ENCODE results near the gene SETSIP.
"Not testable (repeated sequence)": the region's sequence is repeated elsewhere in the genome, so short reads cannot be mapped to it uniquely, and the experiment has no call there.

Gene SETSIP

GRCh38 chr1:92045766-92046495, 29.3 kb downstream of the SETSIP start:
- no peak for DNase-seq (ENCODE audit: low spot score)

GRCh38 chr1:92043621-92044020, 31.6 kb downstream of the SETSIP start:
- no peak for DNase-seq (ENCODE audit: low spot score)

DNA sequence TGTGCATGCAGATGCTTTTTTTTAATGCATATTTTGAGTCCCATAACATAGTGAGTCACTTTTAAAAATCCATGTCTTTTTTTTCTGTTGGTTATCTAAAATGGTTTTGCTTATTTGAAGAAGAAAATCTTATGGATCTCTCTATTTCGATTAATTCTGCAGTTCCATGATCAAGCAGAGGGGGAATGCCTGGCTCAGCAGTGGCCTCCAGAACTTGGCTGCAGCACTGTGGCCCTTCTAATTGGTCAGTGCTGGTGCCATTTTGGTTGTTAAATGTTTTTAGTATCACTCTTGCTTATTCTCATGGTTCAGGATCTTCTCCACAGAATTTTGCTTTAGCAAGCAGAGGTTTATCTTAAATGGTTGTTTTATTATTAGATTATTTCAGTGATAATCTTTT, 34.2 kb downstream of the SETSIP start:
- no peak for DNase-seq (ENCODE audit: low spot score)

DNA sequence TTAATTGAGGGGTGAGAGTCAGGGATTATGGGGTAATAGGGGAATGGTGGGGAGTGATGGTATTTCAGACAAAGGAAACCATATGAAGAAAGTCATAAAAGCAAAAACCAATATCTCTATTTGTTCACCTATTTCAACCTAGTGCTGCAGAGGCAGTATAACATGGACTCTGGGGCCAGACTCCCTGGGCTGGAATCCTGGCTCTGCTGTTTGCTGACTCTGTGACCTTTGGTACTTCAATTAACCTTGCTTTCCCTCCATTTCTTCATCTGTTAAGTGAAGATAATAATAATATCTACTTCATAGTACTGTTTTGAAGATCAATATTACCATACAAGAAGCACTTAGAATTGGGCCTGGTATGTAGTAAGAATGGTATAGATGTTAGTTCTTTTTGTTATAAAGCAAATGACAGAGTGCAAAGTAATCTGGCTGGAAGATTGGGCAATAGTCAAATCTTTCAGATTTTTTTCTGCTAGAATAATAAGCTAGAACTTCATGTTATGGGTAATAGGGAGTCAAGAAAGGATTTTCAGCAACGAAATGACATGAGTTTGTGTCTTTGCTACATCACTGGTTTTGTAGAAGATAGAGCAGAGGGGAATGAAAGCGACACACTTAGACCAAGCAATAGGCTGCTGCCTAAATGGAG, 36.4 kb downstream of the SETSIP start:
- DNase-seq (ENCODE audit: low spot score) = no peak

- no peak for DNase-seq (ENCODE audit: low spot score)
Observed at GRCh38 chr1:92037400-92037799, 37.8 kb downstream of the SETSIP start.

DNA sequence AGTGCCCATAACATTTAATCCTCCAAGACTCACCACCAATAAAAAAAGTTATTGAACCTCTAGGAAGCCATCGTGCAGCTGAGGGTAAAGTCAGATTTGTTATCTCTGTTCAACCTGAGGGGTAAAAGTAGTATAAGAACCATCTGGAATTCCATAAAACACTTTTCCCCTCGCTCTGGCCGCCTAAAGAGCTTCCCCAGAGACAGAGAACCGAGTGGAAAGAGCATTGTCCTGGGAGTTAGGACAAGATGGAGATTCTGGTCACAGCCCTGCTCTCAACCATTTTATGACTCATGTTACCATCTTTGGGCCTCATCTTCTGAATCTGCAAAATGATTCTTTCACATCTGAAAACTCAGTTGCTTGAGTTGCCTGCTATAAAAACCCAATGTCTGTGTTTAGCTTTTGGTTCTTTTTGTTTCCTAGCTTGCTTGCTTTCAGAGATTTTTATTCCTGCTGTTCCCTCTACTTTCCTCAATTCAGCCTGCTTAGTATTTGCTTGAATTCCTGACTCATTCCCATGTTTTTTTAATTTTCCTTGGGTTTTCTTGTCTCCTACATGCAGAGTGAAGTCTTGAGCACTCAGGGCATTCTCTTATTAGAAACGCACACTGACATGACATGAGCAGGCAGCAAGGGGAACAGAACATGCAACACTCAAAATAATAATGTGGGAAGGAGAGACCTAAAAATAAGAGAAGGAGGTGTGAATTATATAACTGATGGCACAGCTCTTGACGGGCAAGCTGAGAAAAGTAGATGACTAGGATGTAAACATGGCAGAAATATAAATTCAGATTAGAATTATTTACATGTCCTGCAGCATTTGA, 43.7 kb downstream of the SETSIP start:
- DNase-seq (ENCODE audit: low spot score) = no peak

- no peak for DNase-seq (ENCODE audit: low spot score)
Observed at GRCh38 chr1:92030656-92031107, 44.5 kb downstream of the SETSIP start.

DNA sequence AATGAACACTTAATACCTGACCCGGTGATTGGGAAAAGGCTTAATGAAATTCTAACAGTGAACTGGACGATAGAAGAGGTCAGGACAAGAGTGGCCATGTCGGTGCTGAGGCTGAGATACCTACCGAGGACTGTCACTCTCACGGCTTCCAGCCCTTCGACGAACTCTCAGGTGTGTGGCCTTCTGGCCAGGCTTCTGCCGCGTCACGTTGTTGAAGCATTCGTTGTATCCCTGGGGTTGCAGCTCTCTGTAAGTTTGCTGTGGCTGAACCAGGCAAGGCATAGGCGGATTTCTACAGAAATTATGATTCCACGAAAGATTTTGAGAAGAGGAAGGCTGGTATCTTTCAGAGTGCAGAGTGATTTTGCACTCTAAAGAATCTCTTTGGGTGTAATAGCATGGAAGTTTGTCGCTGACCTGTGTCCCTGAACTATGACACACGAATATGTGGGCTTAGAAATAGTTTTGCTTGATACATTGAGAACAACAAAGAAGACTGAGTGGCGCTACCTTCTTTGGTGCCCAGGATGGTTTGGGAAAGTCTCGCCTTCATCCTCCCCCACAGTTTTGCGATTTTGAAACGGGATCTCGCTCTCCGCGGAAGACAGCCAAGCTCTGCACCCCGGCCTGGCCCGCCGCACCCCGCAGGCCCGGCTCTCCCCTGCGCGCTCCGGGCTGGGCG, 45.8 kb downstream of the SETSIP start:
- no peak for DNase-seq (ENCODE audit: low spot score)

GRCh38 chr1:92026806-92027205, 48.4 kb downstream of the SETSIP start:
- DNase-seq (ENCODE audit: low spot score) = no peak

DNA sequence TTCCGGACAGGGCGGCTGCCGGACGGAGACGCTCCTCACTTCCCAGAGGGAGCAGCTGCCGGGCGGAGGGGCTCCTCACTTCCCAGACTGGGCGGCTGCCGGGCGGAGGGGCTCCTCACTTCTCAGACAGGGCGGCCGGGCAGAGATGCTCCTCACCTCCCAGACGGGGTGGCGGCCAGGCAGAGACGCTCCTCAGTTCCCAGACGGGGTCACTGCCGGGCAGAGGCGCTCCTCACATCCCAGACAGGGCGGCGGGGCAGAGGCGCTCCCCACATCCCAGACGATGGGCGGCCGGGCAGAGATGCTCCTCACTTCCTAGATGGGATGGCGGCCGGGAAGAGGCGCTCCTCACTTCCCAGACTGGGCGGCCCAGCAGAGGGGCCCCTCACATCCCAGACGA, 49.2 kb downstream of the SETSIP start:
- not testable (repeated sequence) for DNase-seq (ENCODE audit: low spot score)
